Stimulated activated naive CD4-positive, alpha-beta T cell treated with Interleukin-2 at 50 U/mL for 16 hours (primary cell): ENCODE measurements around the gene DOCK4.

Source experiments
- DNase-seq: peaks from one replicate; lab custom pipeline; 2025; lab: John Stamatoyannopoulos, UW

Gene DOCK4

GRCh38 chr7:112112822-112113255, 93.4 kb downstream of the DOCK4 start:
- no peak for DNase-seq

- no peak for DNase-seq
Observed at GRCh38 chr7:112110651-112111050, 95.5 kb downstream of the DOCK4 start.

DNA sequence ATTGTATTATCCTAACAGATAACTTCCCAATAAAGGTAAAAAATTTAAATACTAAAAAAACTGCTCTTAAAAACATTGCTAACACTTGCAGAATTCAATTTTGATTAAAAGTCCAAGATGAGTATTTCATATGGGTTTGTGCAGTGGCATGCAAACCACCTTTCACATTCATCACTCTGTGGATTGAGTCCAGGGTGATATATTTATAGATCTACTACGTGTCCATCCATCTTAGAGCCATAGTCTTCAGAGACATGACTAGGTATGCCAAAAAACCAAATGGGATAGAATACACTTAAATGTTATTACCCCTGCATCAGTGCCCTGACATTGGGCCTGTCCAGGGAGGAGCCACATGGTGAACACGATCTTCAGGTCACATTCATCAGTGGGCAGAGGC, 96.0 kb downstream of the DOCK4 start:
- DNase-seq = no peak

DNA sequence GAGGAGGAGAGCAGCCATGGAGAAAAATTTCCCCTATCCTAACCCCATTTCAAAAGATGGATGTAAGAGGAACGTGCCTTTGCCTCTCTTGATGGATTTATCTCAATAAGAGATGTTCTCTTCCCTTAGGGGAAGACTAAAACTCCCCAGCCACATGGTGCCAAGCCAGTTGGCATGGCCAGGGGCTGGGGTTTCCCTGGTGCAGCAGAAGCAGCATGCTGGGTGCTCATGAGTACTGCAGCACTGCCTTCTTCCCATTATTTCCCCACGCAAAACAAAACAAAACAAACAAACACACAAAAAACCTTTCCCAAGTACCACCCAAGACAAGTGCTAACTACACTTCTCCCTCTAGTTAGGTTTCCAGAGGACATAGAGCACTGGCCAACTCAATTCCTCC, 97.2 kb downstream of the DOCK4 start:
- no peak for DNase-seq

- no peak for DNase-seq
Observed at GRCh38 chr7:112105584-112106530, 100.3 kb downstream of the DOCK4 start.

DNA sequence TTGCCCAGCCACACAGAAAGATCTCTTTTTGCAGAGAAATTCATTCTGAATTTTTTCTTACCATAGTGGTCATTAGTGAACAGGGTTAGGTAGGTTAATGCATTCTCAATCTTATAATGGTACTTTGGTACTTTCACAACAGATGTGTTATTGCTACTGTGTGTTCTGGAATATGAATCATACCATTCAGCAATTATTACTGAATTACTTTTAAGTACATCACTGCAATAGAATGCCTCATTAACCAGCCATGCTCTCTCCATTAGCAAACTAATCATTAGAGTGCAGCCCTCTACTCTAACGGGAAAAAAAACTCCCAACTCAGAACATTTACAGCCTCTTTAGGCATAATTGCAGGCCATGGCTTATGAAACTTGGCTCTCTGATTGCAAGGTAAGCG, 102.1 kb downstream of the DOCK4 start:
- no peak for DNase-seq

DNA sequence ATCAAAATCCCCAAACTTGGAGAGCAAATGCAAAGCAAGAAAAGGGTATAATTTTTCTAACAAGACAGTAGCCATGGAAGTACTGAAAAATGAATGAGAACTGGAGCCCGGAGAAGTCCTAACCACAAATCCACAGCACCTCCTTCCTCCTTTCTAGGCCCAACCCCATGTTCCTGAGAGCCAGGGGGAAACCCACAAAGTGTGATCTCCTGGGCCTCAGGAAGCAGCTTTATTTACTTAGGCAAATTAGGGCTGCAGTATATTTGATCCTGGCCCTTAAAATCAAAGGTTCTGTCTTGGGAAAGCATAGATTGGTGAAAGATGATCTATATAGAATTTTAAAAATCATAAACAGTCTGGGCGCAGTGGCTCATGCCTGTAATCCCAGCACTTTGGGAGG, 103.0 kb downstream of the DOCK4 start:
- DNase-seq = no peak

- DNase-seq = no peak
Observed at GRCh38 chr7:112101201-112101846, 104.9 kb downstream of the DOCK4 start.

DNA sequence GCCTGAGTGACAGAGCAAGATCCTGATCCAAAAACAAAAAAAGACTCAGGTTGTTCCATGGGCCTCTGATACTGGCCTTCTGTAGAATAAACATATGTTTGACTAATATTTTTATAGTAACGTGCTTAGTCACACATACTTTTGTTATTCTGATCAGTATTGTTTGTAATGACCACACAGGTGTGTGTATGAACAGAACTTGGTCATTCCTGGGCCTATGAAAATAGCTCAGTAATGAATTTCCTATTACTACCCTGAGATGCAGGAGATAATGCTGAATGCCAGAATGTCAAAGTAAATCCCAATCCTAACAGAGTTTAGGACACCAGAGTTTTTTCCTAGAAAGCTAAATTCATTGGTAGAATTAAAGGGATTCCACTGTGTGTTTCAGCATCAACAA, 108.7 kb downstream of the DOCK4 start:
- DNase-seq = no peak

DNA sequence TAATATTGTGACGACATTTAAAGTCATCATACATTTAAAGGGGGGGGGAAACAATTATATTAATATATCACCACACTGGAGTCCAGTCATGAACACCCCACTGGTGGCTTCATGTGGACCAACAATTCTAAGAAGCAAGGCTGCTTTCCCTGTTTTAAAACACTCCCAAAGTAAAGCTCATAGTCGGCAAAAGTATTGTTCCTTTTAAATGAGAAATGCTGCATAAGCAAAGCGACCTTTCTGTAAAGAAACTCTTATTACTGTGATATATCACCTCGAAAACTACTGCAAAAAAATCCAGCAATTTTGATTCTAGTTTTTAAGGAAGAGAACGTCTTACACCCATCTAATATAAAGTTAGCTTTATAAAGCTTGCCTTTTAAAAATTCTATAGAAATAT, 112.8 kb downstream of the DOCK4 start:
- no peak for DNase-seq

- no peak for DNase-seq
Observed at GRCh38 chr7:112092709-112093395, 113.3 kb downstream of the DOCK4 start.

- DNase-seq = no peak
Observed at GRCh38 chr7:112092306-112092705, 113.9 kb downstream of the DOCK4 start.

- DNase-seq = no peak
Observed at GRCh38 chr7:112091768-112092167, 114.4 kb downstream of the DOCK4 start.

DNA sequence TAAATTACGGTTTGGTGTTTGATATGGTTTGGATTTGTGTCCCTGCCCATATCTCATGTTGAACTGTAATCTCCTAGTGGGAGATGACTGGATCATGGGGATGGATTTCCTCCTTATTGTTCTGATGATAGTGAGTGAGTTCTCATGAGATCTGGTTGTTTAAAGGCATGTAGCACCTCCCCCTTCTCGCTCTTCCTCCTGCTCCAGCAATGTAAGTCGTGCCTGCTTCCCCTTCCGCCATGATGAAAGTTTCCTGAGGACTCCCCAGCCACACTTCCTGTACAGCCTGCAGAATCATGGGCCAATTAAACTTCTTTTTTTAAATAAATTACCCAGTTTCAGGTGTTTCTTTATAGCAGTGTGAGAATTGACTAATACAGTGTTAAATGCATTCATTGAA, 116.6 kb downstream of the DOCK4 start:
- no peak for DNase-seq

- DNase-seq = no peak
Observed at GRCh38 chr7:112088484-112089016, 117.6 kb downstream of the DOCK4 start.

- no peak for DNase-seq
Observed at GRCh38 chr7:112086496-112087254, 119.5 kb downstream of the DOCK4 start.

GRCh38 chr7:112084520-112084971, 121.7 kb downstream of the DOCK4 start:
- DNase-seq = no peak

GRCh38 chr7:112083776-112084355, 122.3 kb downstream of the DOCK4 start:
- no peak for DNase-seq

DNA sequence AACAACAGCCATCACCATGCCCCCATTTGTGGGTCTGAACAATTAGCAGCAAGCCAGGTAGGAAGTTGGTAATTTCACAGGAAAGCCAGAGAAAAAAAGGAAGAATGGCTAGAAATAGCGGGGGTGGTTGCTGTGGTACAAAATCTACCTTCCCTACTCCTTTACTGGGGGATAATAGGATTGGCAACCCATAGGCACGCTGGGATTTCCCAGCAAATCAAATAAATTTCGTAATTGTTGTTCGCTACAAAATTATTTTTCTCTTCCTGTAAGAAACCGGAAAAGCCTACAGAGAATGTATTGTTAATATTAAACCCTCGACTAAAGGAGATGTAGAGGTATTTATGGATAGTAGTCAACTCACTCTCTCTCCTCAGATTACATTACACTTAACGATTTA, 123.9 kb downstream of the DOCK4 start:
- no peak for DNase-seq

DNA sequence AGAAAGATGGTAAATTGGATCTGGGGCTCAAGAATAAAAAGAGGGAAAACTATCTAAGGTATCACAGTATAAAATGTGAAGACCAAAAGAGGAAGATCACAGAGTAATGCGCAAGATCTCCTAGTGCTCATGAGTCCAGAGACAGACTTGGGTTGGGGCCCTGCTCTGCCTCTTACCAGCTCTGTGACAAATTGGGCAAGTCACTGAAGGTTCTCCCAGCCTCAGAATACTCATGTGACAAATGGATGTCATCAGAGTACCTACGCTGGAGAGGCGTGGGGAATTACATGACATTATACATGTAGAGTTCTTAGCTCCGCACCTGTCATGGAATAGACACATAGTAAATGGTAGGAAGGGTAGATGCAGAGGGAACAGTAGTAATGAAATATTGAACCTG, 124.4 kb downstream of the DOCK4 start:
- no peak for DNase-seq

DNA sequence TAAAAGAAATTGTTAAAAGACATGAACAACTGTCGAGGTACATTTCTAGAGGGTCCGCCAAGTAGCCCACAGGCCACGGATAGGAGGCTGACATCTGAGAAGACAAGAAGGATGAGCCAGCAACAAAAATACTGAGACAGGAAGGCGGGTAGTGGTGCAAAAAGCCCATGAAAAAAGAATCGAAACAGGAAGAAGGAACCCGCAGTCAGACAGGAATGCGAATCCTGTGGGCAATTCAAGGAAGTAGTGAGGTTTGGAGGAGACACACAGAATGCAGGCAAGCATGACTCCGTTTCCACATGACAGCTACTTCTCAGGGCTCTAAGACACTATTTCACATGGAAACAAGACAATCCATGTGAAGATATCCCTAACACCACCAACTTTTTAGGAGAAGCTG, 125.2 kb downstream of the DOCK4 start:
- DNase-seq = no peak
